GM12878 (cell line): Measurements from ENCODE around the gene RET. TPM values are rescaled to one million over a fixed set of nuclear protein-coding genes. Genes with fewer than 3 reads are reported as not detected.
A peak's percentile ranks its signal among the peaks of the same experiment; 100 is the strongest.

Experiments used
- BMI1 ChIP-seq: fragments of 450-650 bp; IDR thresholded peaks from 2 replicates; pipeline ENCODE4 v1.6.1; 2016; ENCODE audit warnings: mild to moderate bottlenecking, moderate library complexity, borderline replicate concordance
- CEBPB ChIP-seq, 2 experiments: fragments of 150-350 bp in 1 of 2; IDR thresholded peaks; 2 replicates each; pipeline ENCODE4 v1.6.1; 2012 to 2014; ENCODE audit warnings: low read depth in 2 of 2, low read length in 2 of 2, borderline replicate concordance in 1 of 2, inconsistent platforms in 1 of 2
- FOS ChIP-seq: IDR thresholded peaks from 3 replicates; pipeline ENCODE4 v1.6.1; 2011; ENCODE audit warnings: borderline replicate concordance; ENCODE audit not compliant: insufficient read length; ENCODE audit errors: extremely low read depth
- FOXM1 ChIP-seq: IDR thresholded peaks from 2 replicates; pipeline ENCODE4 v1.6.1; 2012; ENCODE audit warnings: low read depth, mild to moderate bottlenecking, inconsistent platforms, low read length, moderate library complexity
- GATAD2B ChIP-seq: fragments of 450-650 bp; conservative IDR thresholded peaks from 2 replicates; pipeline ENCODE4 v1.6.1; 2017; ENCODE audit warnings: low read depth, mild to moderate bottlenecking, moderate library complexity
- HDAC6 ChIP-seq: fragments of 200-600 bp; sonication (generic); IDR thresholded peaks from one replicate; pipeline ENCODE4 v1.8.0; 2017; ENCODE audit warnings: antibody characterized with exemption; ENCODE audit not compliant: unreplicated experiment
- MTA2 ChIP-seq: fragments of 450-650 bp; IDR thresholded peaks from 2 replicates; pipeline ENCODE4 v1.6.1; 2016; ENCODE audit warnings: low read depth, mild to moderate bottlenecking, moderate library complexity
- MTA3 ChIP-seq: IDR thresholded peaks from 2 replicates; pipeline ENCODE4 v1.6.1; 2012; ENCODE audit warnings: low read length, inconsistent platforms, borderline replicate concordance
- NR2F1 ChIP-seq: fragments of 450-650 bp; conservative IDR thresholded peaks from 2 replicates; pipeline ENCODE4 v1.6.1; 2017; ENCODE audit warnings: mild to moderate bottlenecking
- RCOR1 ChIP-seq: conservative IDR thresholded peaks from 2 replicates; pipeline ENCODE4 v1.6.1; 2012; ENCODE audit warnings: low read depth, low read length, improper control_type of control experiment
- SREBF1 ChIP-seq: IDR thresholded peaks from 2 replicates; pipeline ENCODE4 v1.6.1; 2012; ENCODE audit warnings: mild to moderate bottlenecking, low read length
- STAT3 ChIP-seq: IDR thresholded peaks from 2 replicates; pipeline ENCODE4 v1.6.1; 2011; ENCODE audit warnings: low read depth, low read length, improper control_type of control experiment
- ZZZ3 ChIP-seq: IDR thresholded peaks from 2 replicates; pipeline ENCODE4 v1.6.1; 2011; ENCODE audit warnings: low read depth; ENCODE audit not compliant: control insufficient read depth, insufficient read length
- polyA plus RNA-seq, 11 experiments: library from polyadenylated mRNA; depleted of rRNA in 4 of 11; unstranded in 6 of 11; stranded (reverse) in 5 of 11; fragments of >200 nt; fragmentation: Nextera tagmentation in 4 of 11; fragmentation: Illumina TruSeq in 1 of 11; extraction: Ambion mirVana in 4 of 11; extraction: Trizol in 1 of 11; gene quantifications; 1 replicate in 1 of 11; 2 replicates in 10 of 11; pipeline versions ENCODE4 v1.2.1 to v1.2.3, GENCODE V29; 2011 to 2016; ENCODE audit warnings: inconsistent platforms in 2 of 11, missing spikeins in 2 of 11, low read depth in 1 of 11
- total RNA-seq, 4 experiments: library from RNA; depleted of rRNA in 3 of 4; stranded (reverse); fragments of >200 nt in 3 of 4; fragmentation: Illumina TruSeq in 1 of 4; extraction: Trizol in 1 of 4; gene quantifications; 2 replicates each; pipeline versions ENCODE4 v1.2.1 to v1.2.3, GENCODE V29; 2013 to 2021
- TF ChIP-seq, protein P1 (sequence below): fragments of 450-650 bp; IDR thresholded peaks from 2 replicates; pipeline ENCODE4 v1.6.1; 2017; ENCODE audit warnings: mild to moderate bottlenecking, moderate library complexity
- TF ChIP-seq, protein P2 (sequence below): fragments of 450-650 bp; IDR thresholded peaks from 2 replicates; pipeline ENCODE4 v1.6.1; 2016; ENCODE audit warnings: mild to moderate bottlenecking, moderate library complexity, borderline replicate concordance
- TF ChIP-seq, protein P3 (sequence below): fragments of 450-650 bp; IDR thresholded peaks from 2 replicates; pipeline ENCODE4 v1.6.1; 2016; ENCODE audit warnings: mild to moderate bottlenecking
- TF ChIP-seq, protein P4 (sequence below): fragments of 450-650 bp; IDR thresholded peaks from 2 replicates; pipeline ENCODE4 v1.6.1; 2017; ENCODE audit warnings: antibody characterized with exemption, mild to moderate bottlenecking, moderate library complexity

RET gene
- total and polyA plus RNA-seq, 10 of the 15 experiments (the other 5 are each of a cell fraction or from before 2014, with no cell fraction given) = not detected

DNA sequence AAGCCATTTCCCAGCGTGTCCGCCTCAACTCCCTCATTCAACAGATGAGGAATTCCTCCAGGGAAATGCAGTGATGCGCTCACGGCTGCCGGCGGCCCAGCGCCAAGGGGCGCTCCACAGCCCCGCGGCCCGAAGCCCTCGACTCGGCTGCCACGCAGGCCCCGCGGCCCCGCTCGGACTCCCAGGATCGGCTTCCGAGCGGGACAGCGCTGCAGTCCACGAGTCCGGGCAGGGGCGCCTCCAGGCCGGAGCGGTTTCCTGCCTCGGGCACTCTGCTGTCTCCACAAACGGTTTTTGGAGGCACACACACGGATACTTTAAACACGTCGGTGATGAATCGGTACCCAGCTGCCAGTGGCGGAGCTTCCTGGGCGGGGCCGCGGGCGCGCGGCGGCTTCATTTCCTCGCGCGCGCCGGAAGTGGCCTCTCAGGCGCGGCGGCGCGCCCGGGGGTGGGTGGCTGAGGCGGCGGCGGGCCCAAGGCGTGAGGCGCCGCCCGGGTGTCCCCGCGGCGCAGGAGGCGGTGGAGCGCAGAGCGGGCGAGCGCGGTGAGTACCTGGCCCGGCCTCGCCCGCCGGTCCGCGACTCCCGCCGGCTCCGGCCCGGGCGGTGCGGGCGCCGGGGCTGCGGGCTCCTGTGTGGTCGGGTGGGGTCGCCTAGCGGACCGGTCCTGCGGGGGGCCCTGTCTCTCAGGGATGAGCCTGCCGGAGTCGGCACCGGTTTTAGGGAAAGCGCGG, 61.3 kb downstream of the RET start, which contains the start of gene CSGALNACT2 (continued):
- TF ChIP-seq, protein P1, sequence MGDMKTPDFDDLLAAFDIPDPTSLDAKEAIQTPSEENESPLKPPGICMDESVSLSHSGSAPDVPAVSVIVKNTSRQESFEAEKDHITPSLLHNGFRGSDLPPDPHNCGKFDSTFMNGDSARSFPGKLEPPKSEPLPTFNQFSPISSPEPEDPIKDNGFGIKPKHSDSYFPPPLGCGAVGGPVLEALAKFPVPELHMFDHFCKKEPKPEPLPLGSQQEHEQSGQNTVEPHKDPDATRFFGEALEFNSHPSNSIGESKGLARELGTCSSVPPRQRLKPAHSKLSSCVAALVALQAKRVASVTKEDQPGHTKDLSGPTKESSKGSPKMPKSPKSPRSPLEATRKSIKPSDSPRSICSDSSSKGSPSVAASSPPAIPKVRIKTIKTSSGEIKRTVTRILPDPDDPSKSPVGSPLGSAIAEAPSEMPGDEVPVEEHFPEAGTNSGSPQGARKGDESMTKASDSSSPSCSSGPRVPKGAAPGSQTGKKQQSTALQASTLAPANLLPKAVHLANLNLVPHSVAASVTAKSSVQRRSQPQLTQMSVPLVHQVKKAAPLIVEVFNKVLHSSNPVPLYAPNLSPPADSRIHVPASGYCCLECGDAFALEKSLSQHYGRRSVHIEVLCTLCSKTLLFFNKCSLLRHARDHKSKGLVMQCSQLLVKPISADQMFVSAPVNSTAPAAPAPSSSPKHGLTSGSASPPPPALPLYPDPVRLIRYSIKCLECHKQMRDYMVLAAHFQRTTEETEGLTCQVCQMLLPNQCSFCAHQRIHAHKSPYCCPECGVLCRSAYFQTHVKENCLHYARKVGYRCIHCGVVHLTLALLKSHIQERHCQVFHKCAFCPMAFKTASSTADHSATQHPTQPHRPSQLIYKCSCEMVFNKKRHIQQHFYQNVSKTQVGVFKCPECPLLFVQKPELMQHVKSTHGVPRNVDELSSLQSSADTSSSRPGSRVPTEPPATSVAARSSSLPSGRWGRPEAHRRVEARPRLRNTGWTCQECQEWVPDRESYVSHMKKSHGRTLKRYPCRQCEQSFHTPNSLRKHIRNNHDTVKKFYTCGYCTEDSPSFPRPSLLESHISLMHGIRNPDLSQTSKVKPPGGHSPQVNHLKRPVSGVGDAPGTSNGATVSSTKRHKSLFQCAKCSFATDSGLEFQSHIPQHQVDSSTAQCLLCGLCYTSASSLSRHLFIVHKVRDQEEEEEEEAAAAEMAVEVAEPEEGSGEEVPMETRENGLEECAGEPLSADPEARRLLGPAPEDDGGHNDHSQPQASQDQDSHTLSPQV = no peak
- no peak for TF ChIP-seq HDAC6
- TF ChIP-seq RCOR1 = no peak
- TF ChIP-seq, protein P2, sequence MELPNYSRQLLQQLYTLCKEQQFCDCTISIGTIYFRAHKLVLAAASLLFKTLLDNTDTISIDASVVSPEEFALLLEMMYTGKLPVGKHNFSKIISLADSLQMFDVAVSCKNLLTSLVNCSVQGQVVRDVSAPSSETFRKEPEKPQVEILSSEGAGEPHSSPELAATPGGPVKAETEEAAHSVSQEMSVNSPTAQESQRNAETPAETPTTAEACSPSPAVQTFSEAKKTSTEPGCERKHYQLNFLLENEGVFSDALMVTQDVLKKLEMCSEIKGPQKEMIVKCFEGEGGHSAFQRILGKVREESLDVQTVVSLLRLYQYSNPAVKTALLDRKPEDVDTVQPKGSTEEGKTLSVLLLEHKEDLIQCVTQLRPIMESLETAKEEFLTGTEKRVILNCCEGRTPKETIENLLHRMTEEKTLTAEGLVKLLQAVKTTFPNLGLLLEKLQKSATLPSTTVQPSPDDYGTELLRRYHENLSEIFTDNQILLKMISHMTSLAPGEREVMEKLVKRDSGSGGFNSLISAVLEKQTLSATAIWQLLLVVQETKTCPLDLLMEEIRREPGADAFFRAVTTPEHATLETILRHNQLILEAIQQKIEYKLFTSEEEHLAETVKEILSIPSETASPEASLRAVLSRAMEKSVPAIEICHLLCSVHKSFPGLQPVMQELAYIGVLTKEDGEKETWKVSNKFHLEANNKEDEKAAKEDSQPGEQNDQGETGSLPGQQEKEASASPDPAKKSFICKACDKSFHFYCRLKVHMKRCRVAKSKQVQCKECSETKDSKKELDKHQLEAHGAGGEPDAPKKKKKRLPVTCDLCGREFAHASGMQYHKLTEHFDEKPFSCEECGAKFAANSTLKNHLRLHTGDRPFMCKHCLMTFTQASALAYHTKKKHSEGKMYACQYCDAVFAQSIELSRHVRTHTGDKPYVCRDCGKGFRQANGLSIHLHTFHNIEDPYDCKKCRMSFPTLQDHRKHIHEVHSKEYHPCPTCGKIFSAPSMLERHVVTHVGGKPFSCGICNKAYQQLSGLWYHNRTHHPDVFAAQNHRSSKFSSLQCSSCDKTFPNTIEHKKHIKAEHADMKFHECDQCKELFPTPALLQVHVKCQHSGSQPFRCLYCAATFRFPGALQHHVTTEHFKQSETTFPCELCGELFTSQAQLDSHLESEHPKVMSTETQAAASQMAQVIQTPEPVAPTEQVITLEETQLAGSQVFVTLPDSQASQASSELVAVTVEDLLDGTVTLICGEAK = no peak; the same call in 1 of the 2 replicates
- TF ChIP-seq ZZZ3 = no peak
- no peak for TF ChIP-seq NR2F1
- no peak for TF ChIP-seq BMI1
- no peak for TF ChIP-seq SREBF1
- TF ChIP-seq MTA2 = no peak
- TF ChIP-seq, protein P3, sequence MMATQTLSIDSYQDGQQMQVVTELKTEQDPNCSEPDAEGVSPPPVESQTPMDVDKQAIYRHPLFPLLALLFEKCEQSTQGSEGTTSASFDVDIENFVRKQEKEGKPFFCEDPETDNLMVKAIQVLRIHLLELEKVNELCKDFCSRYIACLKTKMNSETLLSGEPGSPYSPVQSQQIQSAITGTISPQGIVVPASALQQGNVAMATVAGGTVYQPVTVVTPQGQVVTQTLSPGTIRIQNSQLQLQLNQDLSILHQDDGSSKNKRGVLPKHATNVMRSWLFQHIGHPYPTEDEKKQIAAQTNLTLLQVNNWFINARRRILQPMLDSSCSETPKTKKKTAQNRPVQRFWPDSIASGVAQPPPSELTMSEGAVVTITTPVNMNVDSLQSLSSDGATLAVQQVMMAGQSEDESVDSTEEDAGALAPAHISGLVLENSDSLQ = no peak
- TF ChIP-seq GATAD2B = peak; percentile 75
- TF ChIP-seq FOS = no peak
- TF ChIP-seq CEBPB (IDR thresholded peaks at IDR 0.05; ENCODE audit: borderline replicate concordance in 1 of 2, low read depth in 2 of 2, low read length in 2 of 2) = no peak
- TF ChIP-seq, protein P4, sequence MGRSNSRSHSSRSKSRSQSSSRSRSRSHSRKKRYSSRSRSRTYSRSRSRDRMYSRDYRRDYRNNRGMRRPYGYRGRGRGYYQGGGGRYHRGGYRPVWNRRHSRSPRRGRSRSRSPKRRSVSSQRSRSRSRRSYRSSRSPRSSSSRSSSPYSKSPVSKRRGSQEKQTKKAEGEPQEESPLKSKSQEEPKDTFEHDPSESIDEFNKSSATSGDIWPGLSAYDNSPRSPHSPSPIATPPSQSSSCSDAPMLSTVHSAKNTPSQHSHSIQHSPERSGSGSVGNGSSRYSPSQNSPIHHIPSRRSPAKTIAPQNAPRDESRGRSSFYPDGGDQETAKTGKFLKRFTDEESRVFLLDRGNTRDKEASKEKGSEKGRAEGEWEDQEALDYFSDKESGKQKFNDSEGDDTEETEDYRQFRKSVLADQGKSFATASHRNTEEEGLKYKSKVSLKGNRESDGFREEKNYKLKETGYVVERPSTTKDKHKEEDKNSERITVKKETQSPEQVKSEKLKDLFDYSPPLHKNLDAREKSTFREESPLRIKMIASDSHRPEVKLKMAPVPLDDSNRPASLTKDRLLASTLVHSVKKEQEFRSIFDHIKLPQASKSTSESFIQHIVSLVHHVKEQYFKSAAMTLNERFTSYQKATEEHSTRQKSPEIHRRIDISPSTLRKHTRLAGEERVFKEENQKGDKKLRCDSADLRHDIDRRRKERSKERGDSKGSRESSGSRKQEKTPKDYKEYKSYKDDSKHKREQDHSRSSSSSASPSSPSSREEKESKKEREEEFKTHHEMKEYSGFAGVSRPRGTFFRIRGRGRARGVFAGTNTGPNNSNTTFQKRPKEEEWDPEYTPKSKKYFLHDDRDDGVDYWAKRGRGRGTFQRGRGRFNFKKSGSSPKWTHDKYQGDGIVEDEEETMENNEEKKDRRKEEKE = 0 out of 2 replicates have a peak, but pooled peaks have one; percentile 22
- TF ChIP-seq STAT3 = no peak
- TF ChIP-seq MTA3 = no peak
- no peak for TF ChIP-seq FOXM1
